K562 (cell line): ENCODE data around the gene HMSD. TPM values are rescaled to one million over a fixed set of nuclear protein-coding genes. Genes with fewer than 3 reads are reported as not detected.

Source experiments
- ATAC-seq: fragments of 200-7000 bp; cut with Tn5 transposase; 3 replicates; pipeline ENCODE4 v1.9.1; 2020; ENCODE audit warnings: moderate library complexity
- BruUV-seq: library from RNA; stranded (reverse); fragments of 400-500 nt; replicated peaks from 2 replicates; lab custom pipeline; 2021; lab: Mats Ljungman, UMichigan
- CTCF ChIA-PET: fragments of 300-600 bp; formaldehyde crosslinking; extraction: SDS; loops from one replicate; lab custom pipeline; 2021; ENCODE audit warnings: low intra/inter-chr PET ratio; lab: Yijun Ruan, JAX
- POLR2A ChIA-PET: fragments of 300-600, 350-650 bp; sonication (Branson Sonifier 250); formaldehyde crosslinking; extraction: SDS; loops from one replicate; lab custom pipeline; 2021; ENCODE audit warnings: antibody characterized with exemption, inconsistent platforms; lab: Yijun Ruan, JAX
- DNase-seq, 4 experiments: peaks; one replicate each; pipeline versions ENCODE4 v3.0.0 to v3.0.0-alpha.2; 2011 to 2018; ENCODE audit warnings: low spot score in 3 of 4, mixed read lengths in 3 of 4; ENCODE audit errors: extremely low read depth in 1 of 4
- FAIRE-seq: peaks from 2 replicates; lab custom pipeline; 2011; peaks lifted over from hg19 to GRCh38; lab: Jason Lieb, UNC
- H2AFZ ChIP-seq: 2 replicates; pipeline ENCODE4 v1.6.0; 2011; ENCODE audit warnings: low read depth, low read length, control low read depth, inconsistent platforms
- H3K27ac ChIP-seq: fragments of 200-600 bp; 3 replicates; pipeline ENCODE4 v1.8.0; 2011; ENCODE audit warnings: low read depth, mild to moderate bottlenecking, control low read depth, inconsistent platforms, low read length, moderate library complexity, mixed read lengths; ENCODE audit errors: extremely low read depth
- H3K27me3 ChIP-seq, 2 experiments: fragments of 300-600 bp in 1 of 2; 2 replicates in 1 of 2; 3 replicates in 1 of 2; pipeline versions ENCODE4 v1.6.0 to v1.8.0; 2011; ENCODE audit warnings: inconsistent platforms in 2 of 2, low read length in 2 of 2, mild to moderate bottlenecking in 1 of 2, mixed read lengths in 1 of 2, moderate library complexity in 1 of 2; ENCODE audit not compliant: control insufficient read depth in 2 of 2, insufficient read depth in 2 of 2
- H3K36me3 ChIP-seq: fragments of 300-600 bp; 3 replicates; pipeline ENCODE4 v1.8.0; 2011; ENCODE audit warnings: mild to moderate bottlenecking, low read length, inconsistent platforms; ENCODE audit not compliant: control insufficient read depth, insufficient read depth
- H3K4me1 ChIP-seq, 2 experiments: fragments of 200-600 bp in 1 of 2; replicated peaks in 1 of 2; 2 replicates in 1 of 2; 3 replicates in 1 of 2; pipeline versions ENCODE4 v1.5.1 to v1.8.0; 2011; ENCODE audit warnings: inconsistent platforms in 2 of 2, low read length in 2 of 2, mild to moderate bottlenecking in 1 of 2, mixed read lengths in 1 of 2, moderate library complexity in 1 of 2; ENCODE audit not compliant: control insufficient read depth in 2 of 2, insufficient read depth in 2 of 2
- H3K4me2 ChIP-seq: 2 replicates; pipeline ENCODE4 v1.6.1; 2011; ENCODE audit warnings: low read length, control low read depth, inconsistent platforms, mixed read lengths; ENCODE audit not compliant: insufficient read depth
- H3K4me3 ChIP-seq: fragments of 200-600 bp; sonication (generic), shearing (Covaris generic); 2 replicates; pipeline ENCODE4 v1.5.1; 2016; ENCODE audit warnings: control low read depth, inconsistent platforms
- H3K79me2 ChIP-seq: fragments of 200-600 bp; 3 replicates; pipeline ENCODE4 v1.8.0; 2011; ENCODE audit warnings: low read length, inconsistent platforms; ENCODE audit not compliant: control insufficient read depth, insufficient read depth
- H3K9ac ChIP-seq, 2 experiments: 2 replicates each; pipeline versions ENCODE4 v1.6.0 to v1.6.1; 2011; ENCODE audit warnings: low read depth in 2 of 2, low read length in 2 of 2, control low read depth in 1 of 2, inconsistent platforms in 1 of 2, mild to moderate bottlenecking in 1 of 2, mixed read lengths in 1 of 2; ENCODE audit not compliant: insufficient read depth in 1 of 2
- H3K9me1 ChIP-seq: one replicate; pipeline ENCODE4 v1.6.0; 2011; ENCODE audit warnings: inconsistent platforms, mild to moderate bottlenecking, low read length, moderate library complexity; ENCODE audit not compliant: control insufficient read depth, insufficient read depth
- H3K9me3 ChIP-seq: replicated peaks from 2 replicates; pipeline ENCODE4 v1.5.1; 2011; ENCODE audit warnings: low read depth, low read length, inconsistent platforms; ENCODE audit not compliant: control insufficient read depth, insufficient read depth
- H4K20me1 ChIP-seq: replicated peaks from 2 replicates; pipeline ENCODE4 v1.6.1; 2011; ENCODE audit warnings: low read length, inconsistent platforms, mixed read lengths; ENCODE audit not compliant: control insufficient read depth, insufficient read depth
- CTCF ChIP-seq, 3 experiments: IDR thresholded peaks in 2 of 3; conservative IDR thresholded peaks in 1 of 3; 2 replicates each; pipeline ENCODE4 v1.5.1; 2011 to 2012; ENCODE audit warnings: low read length in 3 of 3, mild to moderate bottlenecking in 3 of 3, control low read depth in 2 of 3, improper control_type of control experiment in 1 of 3, inconsistent platforms in 1 of 3, low read depth in 1 of 3, mixed read lengths in 1 of 3, moderate library complexity in 1 of 3; ENCODE audit not compliant: insufficient read depth in 2 of 3
- ELF1 ChIP-seq: fragments of 200-800 bp; sonication (Bioruptor generic); IDR thresholded peaks from 2 replicates; pipeline ENCODE4 v1.6.1; 2016; ENCODE audit warnings: missing genetic modification characterization, missing compliant biosample characterization
- GTF2A2 ChIP-seq: IDR thresholded peaks from 2 replicates; pipeline ENCODE4 v1.6.1; 2016; ENCODE audit warnings: mild to moderate bottlenecking, missing genetic modification characterization, missing compliant biosample characterization
- KLF1 ChIP-seq: fragments of 450-650 bp; IDR thresholded peaks from 2 replicates; pipeline ENCODE4 v1.6.1; 2016; ENCODE audit warnings: missing genetic modification characterization, missing compliant biosample characterization
- MEIS2 ChIP-seq: fragments of 450-650 bp; IDR thresholded peaks from 2 replicates; pipeline ENCODE4 v1.6.1; 2014; ENCODE audit warnings: mild to moderate bottlenecking; ENCODE audit not compliant: partially characterized antibody
- NUFIP1 ChIP-seq: fragments of 450-650 bp; IDR thresholded peaks from 2 replicates; pipeline ENCODE4 v1.6.1; 2018; ENCODE audit not compliant: partially characterized antibody
- POLR2H ChIP-seq: IDR thresholded peaks from 2 replicates; pipeline ENCODE4 v1.6.1; 2016; ENCODE audit warnings: missing genetic modification characterization, low read depth, mild to moderate bottlenecking, control low read depth, missing compliant biosample characterization, moderate library complexity
- RAD21 ChIP-seq, 2 experiments: fragments of 250-450 bp in 1 of 2; fragments of 450-650 bp in 1 of 2; sonication (Bioruptor Pico) in 1 of 2; formaldehyde crosslinking in 1 of 2; IDR thresholded peaks in 1 of 2; conservative IDR thresholded peaks in 1 of 2; 2 replicates each; pipeline versions ENCODE4 v1.4.0 to v1.8.0; 2020 to 2022; ENCODE audit warnings: mild to moderate bottlenecking in 2 of 2, moderate library complexity in 1 of 2
- RBM39 ChIP-seq: fragments of 200-400 bp; formaldehyde crosslinking; optimal IDR thresholded peaks from 2 replicates; pipeline ENCODE3; 2018; ENCODE audit warnings: low read depth, low read length
- SMC3 ChIP-seq: conservative IDR thresholded peaks from 2 replicates; pipeline ENCODE4 v1.6.1; 2011; ENCODE audit warnings: low read depth, low read length, improper control_type of control experiment; ENCODE audit not compliant: insufficient read depth
- SRSF9 ChIP-seq: fragments of 200-400 bp; formaldehyde crosslinking; IDR thresholded peaks from 2 replicates; pipeline ENCODE4 v1.6.1; 2017; ENCODE audit warnings: low read depth, low read length, borderline replicate concordance
- ZNF778 ChIP-seq: fragments of 450-650 bp; formaldehyde crosslinking; IDR thresholded peaks from 2 replicates; pipeline ENCODE4 v1.4.0; 2020; ENCODE audit warnings: mild to moderate bottlenecking, moderate library complexity
- WGBS: fragments of 100-300 bp; shearing (Covaris generic); methylation state at CpG from one replicate; pipeline ENCODE4 v1.1.6; 2016; ENCODE audit warnings: low coverage, mixed read lengths; ENCODE audit not compliant: insufficient coverage; ENCODE audit errors: missing lambda C conversion rate; 5-methylcytosine and 5-hydroxymethylcytosine counted together
- in situ Hi-C: fragments of 300-500 bp; cut with MboI; formaldehyde crosslinking; loops from 4 replicates; pipeline ENCODE4 v1.15.0; 2018; ENCODE audit warnings: inconsistent platforms, mixed read lengths
- intact Hi-C: fragments of 100-400 bp; cut with micrococcal nuclease; formaldehyde crosslinking; loops from 2 replicates; pipeline ENCODE4 v1.14.2; 2022
- polyA plus RNA-seq, 8 experiments: library from polyadenylated mRNA; depleted of rRNA in 4 of 8; stranded (reverse) in 5 of 8; unstranded in 3 of 8; fragments of >200 nt; fragmentation: Nextera tagmentation in 2 of 8; fragmentation: Illumina TruSeq in 1 of 8; extraction: Ambion mirVana in 2 of 8; extraction: Trizol in 1 of 8; gene quantifications; 2 replicates each; pipeline versions ENCODE4 v1.2.1 to v1.2.3, GENCODE V29; 2011 to 2014; ENCODE audit warnings: inconsistent platforms in 1 of 8, missing spikeins in 1 of 8
- total RNA-seq, 7 experiments: library from RNA; depleted of rRNA in 6 of 7; stranded (reverse); fragments of >200 nt in 6 of 7; fragmentation: Illumina TruSeq in 2 of 7; extraction: Trizol in 2 of 7; gene quantifications; 2 replicates each; pipeline versions ENCODE4 v1.2.1 to v1.2.3, GENCODE V29; 2011 to 2021; ENCODE audit warnings: low replicate concordance in 1 of 7
- TF ChIP-seq, protein P1 (sequence below): sonication (generic); formaldehyde crosslinking; IDR thresholded peaks from 2 replicates; pipeline ENCODE4 v1.8.0; 2022; ENCODE audit warnings: mild to moderate bottlenecking, missing genetic modification reagents

Gene HMSD
- total and polyA plus RNA-seq, 9 of the 15 experiments (the other 6 are each of a cell fraction or from before 2014, with no cell fraction given), result 0.18 to 0.39 (median 0.33) TPM; not detected in 6

- TF ChIP-seq KLF1 (tag) (no peak), ZNF778 (CRISPR knock-in tag) (no peak), POLR2H (tag) (no peak), SRSF9 (no peak)
- TF ChIP-seq, protein P1, sequence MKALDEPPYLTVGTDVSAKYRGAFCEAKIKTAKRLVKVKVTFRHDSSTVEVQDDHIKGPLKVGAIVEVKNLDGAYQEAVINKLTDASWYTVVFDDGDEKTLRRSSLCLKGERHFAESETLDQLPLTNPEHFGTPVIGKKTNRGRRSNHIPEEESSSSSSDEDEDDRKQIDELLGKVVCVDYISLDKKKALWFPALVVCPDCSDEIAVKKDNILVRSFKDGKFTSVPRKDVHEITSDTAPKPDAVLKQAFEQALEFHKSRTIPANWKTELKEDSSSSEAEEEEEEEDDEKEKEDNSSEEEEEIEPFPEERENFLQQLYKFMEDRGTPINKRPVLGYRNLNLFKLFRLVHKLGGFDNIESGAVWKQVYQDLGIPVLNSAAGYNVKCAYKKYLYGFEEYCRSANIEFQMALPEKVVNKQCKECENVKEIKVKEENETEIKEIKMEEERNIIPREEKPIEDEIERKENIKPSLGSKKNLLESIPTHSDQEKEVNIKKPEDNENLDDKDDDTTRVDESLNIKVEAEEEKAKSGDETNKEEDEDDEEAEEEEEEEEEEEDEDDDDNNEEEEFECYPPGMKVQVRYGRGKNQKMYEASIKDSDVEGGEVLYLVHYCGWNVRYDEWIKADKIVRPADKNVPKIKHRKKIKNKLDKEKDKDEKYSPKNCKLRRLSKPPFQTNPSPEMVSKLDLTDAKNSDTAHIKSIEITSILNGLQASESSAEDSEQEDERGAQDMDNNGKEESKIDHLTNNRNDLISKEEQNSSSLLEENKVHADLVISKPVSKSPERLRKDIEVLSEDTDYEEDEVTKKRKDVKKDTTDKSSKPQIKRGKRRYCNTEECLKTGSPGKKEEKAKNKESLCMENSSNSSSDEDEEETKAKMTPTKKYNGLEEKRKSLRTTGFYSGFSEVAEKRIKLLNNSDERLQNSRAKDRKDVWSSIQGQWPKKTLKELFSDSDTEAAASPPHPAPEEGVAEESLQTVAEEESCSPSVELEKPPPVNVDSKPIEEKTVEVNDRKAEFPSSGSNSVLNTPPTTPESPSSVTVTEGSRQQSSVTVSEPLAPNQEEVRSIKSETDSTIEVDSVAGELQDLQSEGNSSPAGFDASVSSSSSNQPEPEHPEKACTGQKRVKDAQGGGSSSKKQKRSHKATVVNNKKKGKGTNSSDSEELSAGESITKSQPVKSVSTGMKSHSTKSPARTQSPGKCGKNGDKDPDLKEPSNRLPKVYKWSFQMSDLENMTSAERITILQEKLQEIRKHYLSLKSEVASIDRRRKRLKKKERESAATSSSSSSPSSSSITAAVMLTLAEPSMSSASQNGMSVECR (CRISPR knock-in tag), result no peak
These were observed 43.6 kb downstream of the HMSD start (continued) for GRCh38 chr18:63992751-63993150.

DNA sequence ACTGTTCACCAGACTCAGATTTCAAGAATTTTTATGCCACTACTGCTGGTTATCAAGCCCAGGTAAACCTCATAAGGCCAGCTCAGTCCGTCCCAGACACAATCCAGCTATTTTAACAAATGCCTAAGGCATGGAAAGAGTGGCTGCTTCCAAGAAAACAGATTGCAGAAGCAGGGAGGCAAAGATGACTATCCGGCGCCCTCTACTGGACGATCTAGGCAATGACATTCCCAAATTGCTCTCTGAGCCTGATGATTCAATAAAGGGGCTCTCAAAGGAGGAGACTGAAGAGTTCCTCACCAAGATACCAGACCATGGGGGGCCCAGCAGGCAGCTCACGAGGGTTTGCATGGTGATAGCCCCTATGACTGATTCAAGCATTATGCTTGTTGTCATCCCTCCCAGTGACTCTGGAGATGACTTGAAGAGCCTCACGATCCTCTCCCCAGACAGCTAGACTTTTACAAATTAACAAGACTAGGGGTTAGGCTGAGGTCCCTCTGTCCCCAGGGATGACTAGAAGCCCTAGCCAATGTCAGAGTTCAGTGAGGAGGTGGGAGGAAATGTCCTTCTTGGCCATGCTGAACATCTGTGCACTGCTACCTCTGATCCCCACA, 45.8 kb downstream of the HMSD start:
- Histone ChIP-seq H3K9ac (no peak overlapping the region), H3K9me1 (no peaks in the 10 kb centered on the region), H3K27ac (no peak overlapping the region), H3K4me2 (no peak overlapping the region), H3K79me2 (no peaks in the 10 kb centered on the region), H3K36me3 (no peaks in the 10 kb centered on the region), H4K20me1 (no peaks in the 10 kb centered on the region)
- FAIRE-seq (no peak), DNase-seq (peak; percentile 30 to 39 (median 35))
- CTCF ChIA-PET, result interaction anchor here (1.3 to 1.5 kb wide), 2 partner anchors 31 to 104 kb away, joined by 3 to 5 read pairs; no protein-coding TSS in a partner anchor
- no TSS peak for BruUV-seq
- TF ChIP-seq CTCF (IDR thresholded peaks at IDR 0.05 in 2 of 3, conservative IDR thresholded peaks at IDR 0.05 in 1 of 3; ENCODE audit: insufficient read depth in 2 of 3, low read depth in 1 of 3, low read length in 3 of 3) (peak; percentile 35 to 72 (median 62)), MEIS2 (no peak), RBM39 (no peak), RAD21 (CRISPR knock-in tag; conservative IDR thresholded peaks at IDR 0.05 in 1 of 2, IDR thresholded peaks at IDR 0.05 in 1 of 2) (peak; percentile 19 to 43; a peak in 3 of 4 replicates), GTF2A2 (tag) (no peak), NUFIP1 (no peak), ELF1 (tag) (no peak), SMC3 (0 out of 2 replicates have a peak, but pooled peaks have one; percentile 20)
- TF ChIP-seq, all 486 proteins: peak for 3
- H3K27me3 ChIP-seq, result no peaks in the 10 kb centered on the region
- in situ Hi-C loops (loop anchor here (25.0 kb wide), 1 partner anchor 483 kb away; no protein-coding TSS in a partner anchor), intact Hi-C loops (no loop called here)
- ATAC-seq, result no peak
- H3K4me1 ChIP-seq, result no peaks in the 10 kb centered on the region
- no peak overlapping the region for H3K4me3 ChIP-seq
- no peaks in the 10 kb centered on the region for H3K9me3 ChIP-seq
- WGBS, result 27% methylated on average over 2 of the region's 6 CpGs
- H2AFZ ChIP-seq, result no peak overlapping the region
- POLR2A ChIA-PET, result no interaction called here
